Astrocyte (in vitro differentiated cells and primary cell): ENCODE measurements around the gene CDH13. TPM values are rescaled to one million over a fixed set of nuclear protein-coding genes. Genes with fewer than 3 reads are reported as not detected.

ENCODE experiments used
- DNase-seq: peaks from one replicate; pipeline ENCODE4 v3.0.0-alpha.2; 2010; ENCODE audit warnings: low read depth
- FAIRE-seq: peaks from 2 replicates; lab custom pipeline; 2011; peaks lifted over from hg19 to GRCh38; lab: Jason Lieb, UNC
- H2AFZ ChIP-seq: 2 replicates; pipeline ENCODE4 v1.6.0; 2012; ENCODE audit warnings: low read depth, low read length, inconsistent platforms
- H3K27ac ChIP-seq: 2 replicates; pipeline ENCODE4 v1.5.1; 2011; ENCODE audit warnings: low read depth, low read length, inconsistent platforms
- H3K27me3 ChIP-seq: 2 replicates; pipeline ENCODE4 v1.6.0; 2011; ENCODE audit warnings: low read length, inconsistent platforms; ENCODE audit not compliant: insufficient read depth
- H3K36me3 ChIP-seq: 2 replicates; pipeline ENCODE4 v1.5.1; 2011; ENCODE audit warnings: low read length, inconsistent platforms; ENCODE audit not compliant: insufficient read depth
- H3K4me1 ChIP-seq: 2 replicates; pipeline ENCODE4 v1.5.1; 2011; ENCODE audit warnings: low read length, inconsistent platforms; ENCODE audit not compliant: insufficient read depth
- H3K4me2 ChIP-seq: 2 replicates; pipeline ENCODE4 v1.6.0; 2012; ENCODE audit warnings: low read length, inconsistent platforms
- H3K4me3 ChIP-seq: 2 replicates; pipeline ENCODE4 v1.5.1; 2011; ENCODE audit warnings: low read depth, mild to moderate bottlenecking, low read length, inconsistent platforms; ENCODE audit not compliant: insufficient read depth
- H3K79me2 ChIP-seq: 2 replicates; pipeline ENCODE4 v1.6.0; 2012; ENCODE audit warnings: mild to moderate bottlenecking, low read length, inconsistent platforms; ENCODE audit not compliant: insufficient read depth
- H3K9ac ChIP-seq: 2 replicates; pipeline ENCODE4 v1.6.0; 2012; ENCODE audit warnings: mild to moderate bottlenecking, low read length, inconsistent platforms
- H3K9me3 ChIP-seq: 2 replicates; pipeline ENCODE4 v1.5.1; 2012; ENCODE audit warnings: low read depth, mild to moderate bottlenecking, low read length, inconsistent platforms; ENCODE audit not compliant: insufficient read depth
- H4K20me1 ChIP-seq: 2 replicates; pipeline ENCODE4 v1.6.0; 2012; ENCODE audit warnings: low read length, inconsistent platforms; ENCODE audit not compliant: insufficient read depth
- H3K27ac Mint-ChIP-seq: one replicate; pipeline ENCODE4 v1.8.0; 2021; ENCODE audit warnings: mild to moderate bottlenecking, mixed read lengths; ENCODE audit not compliant: unreplicated experiment
- H3K27me3 Mint-ChIP-seq: one replicate; pipeline ENCODE4 v1.8.0; 2021; ENCODE audit warnings: low read depth, mixed read lengths; ENCODE audit not compliant: unreplicated experiment
- H3K36me3 Mint-ChIP-seq: one replicate; pipeline ENCODE4 v1.8.0; 2021; ENCODE audit warnings: low read depth, mixed read lengths; ENCODE audit not compliant: unreplicated experiment
- H3K4me1 Mint-ChIP-seq: one replicate; pipeline ENCODE4 v1.8.0; 2021; ENCODE audit warnings: low read depth, mixed read lengths; ENCODE audit not compliant: unreplicated experiment
- H3K4me3 Mint-ChIP-seq: one replicate; pipeline ENCODE4 v1.8.0; 2021; ENCODE audit warnings: mild to moderate bottlenecking, moderate library complexity, mixed read lengths; ENCODE audit not compliant: unreplicated experiment
- H3K9me3 Mint-ChIP-seq: one replicate; pipeline ENCODE4 v1.8.0; 2021; ENCODE audit warnings: mild to moderate bottlenecking, mixed read lengths; ENCODE audit not compliant: unreplicated experiment
- EZH2 ChIP-seq: IDR thresholded peaks from 2 replicates; pipeline ENCODE4 v1.6.1; 2012; ENCODE audit warnings: mild to moderate bottlenecking, low read length, inconsistent platforms; ENCODE audit not compliant: insufficient read depth
- total RNA-seq: library from RNA; stranded (reverse); gene quantifications from 2 replicates; pipeline ENCODE4 v1.2.1, GENCODE V29; 2021
- TF ChIP-seq, protein P1 (sequence below): IDR thresholded peaks from 2 replicates; pipeline ENCODE4 v1.5.1; 2011; ENCODE audit warnings: low read depth, mild to moderate bottlenecking, inconsistent platforms, low read length, moderate library complexity; ENCODE audit not compliant: insufficient read depth

CDH13 gene
- total RNA-seq, 1 donor from 2014 or later, result 41.7 TPM

DNA sequence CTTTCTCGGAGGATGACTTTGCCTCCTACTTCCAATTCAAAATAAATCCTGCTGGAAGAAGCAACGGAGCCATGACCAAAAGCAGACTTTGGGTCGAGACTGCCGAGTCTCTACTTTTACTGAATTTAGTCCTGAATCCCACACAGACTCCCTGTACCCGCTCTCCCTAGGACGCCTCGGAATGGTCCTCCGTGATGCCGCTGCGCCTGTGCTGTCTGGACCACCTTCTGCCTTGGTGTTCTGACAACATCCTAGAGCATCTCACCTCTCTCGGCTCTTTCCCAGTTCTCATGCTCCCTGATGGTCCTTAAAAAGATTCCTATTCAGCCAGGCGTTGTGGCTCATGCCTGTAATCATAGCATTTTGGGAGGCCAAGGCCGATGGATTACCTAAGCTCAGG, 999.9 kb downstream of the CDH13 start:
- no peaks in the 10 kb centered on the region for H3K4me1 ChIP-seq
- H3K79me2 ChIP-seq, result no peaks in the 10 kb centered on the region
- H3K36me3 ChIP-seq, result no peaks in the 10 kb centered on the region
- no peak overlapping the region for H3K27ac ChIP-seq
- H3K9ac ChIP-seq, result no peak overlapping the region
- TF ChIP-seq EZH2, result no peak
- TF ChIP-seq, protein P1, sequence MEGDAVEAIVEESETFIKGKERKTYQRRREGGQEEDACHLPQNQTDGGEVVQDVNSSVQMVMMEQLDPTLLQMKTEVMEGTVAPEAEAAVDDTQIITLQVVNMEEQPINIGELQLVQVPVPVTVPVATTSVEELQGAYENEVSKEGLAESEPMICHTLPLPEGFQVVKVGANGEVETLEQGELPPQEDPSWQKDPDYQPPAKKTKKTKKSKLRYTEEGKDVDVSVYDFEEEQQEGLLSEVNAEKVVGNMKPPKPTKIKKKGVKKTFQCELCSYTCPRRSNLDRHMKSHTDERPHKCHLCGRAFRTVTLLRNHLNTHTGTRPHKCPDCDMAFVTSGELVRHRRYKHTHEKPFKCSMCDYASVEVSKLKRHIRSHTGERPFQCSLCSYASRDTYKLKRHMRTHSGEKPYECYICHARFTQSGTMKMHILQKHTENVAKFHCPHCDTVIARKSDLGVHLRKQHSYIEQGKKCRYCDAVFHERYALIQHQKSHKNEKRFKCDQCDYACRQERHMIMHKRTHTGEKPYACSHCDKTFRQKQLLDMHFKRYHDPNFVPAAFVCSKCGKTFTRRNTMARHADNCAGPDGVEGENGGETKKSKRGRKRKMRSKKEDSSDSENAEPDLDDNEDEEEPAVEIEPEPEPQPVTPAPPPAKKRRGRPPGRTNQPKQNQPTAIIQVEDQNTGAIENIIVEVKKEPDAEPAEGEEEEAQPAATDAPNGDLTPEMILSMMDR, result no peak
- no peak overlapping the region for H3K4me2 ChIP-seq
- H3K4me3 ChIP-seq, result no peak overlapping the region
- H3K36me3 Mint-ChIP-seq, result no peaks in the 10 kb centered on the region
- no peaks in the 10 kb centered on the region for H3K9me3 ChIP-seq
- H4K20me1 ChIP-seq, result no peaks in the 10 kb centered on the region
- H2AFZ ChIP-seq, result no peak overlapping the region
- H3K4me1 Mint-ChIP-seq, result no peaks in the 10 kb centered on the region
- no peak for FAIRE-seq
- H3K9me3 Mint-ChIP-seq, result peaks cover 2% of the 10 kb centered on the region
- peaks cover 34% of the 10 kb centered on the region for H3K27me3 Mint-ChIP-seq
- DNase-seq, result no peak
- no peak overlapping the region for H3K27ac Mint-ChIP-seq
- no peaks in the 10 kb centered on the region for H3K27me3 ChIP-seq
- no peak overlapping the region for H3K4me3 Mint-ChIP-seq

DNA sequence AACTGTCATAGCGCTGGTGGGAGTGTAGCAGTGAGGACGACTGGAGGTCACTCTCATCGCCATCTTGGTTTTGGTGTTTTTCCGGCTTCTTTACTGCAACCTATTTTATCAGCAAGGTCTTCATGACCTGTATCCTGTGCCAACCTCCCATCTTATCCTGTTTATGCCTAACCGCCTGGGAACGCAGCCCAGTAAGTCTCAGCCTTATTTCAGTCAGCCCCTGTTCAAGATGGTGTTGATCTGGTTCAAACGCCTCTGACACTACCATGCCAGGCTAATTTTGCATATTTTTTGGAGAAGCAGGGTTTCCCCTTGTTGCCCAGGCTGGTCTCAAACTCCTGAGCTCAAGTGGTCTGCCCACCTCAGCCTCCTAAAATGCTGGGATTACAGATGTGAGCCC, 1001.2 kb downstream of the CDH13 start:
- Histone ChIP-seq H3K4me1 (no peaks in the 10 kb centered on the region), H3K36me3 (no peaks in the 10 kb centered on the region), H3K4me2 (no peak overlapping the region), H3K79me2 (no peaks in the 10 kb centered on the region), H3K4me3 (no peak overlapping the region), H3K27me3 (no peaks in the 10 kb centered on the region), H4K20me1 (no peaks in the 10 kb centered on the region), H3K9ac (no peak overlapping the region), H2AFZ (no peak overlapping the region), H3K27ac (no peak overlapping the region), H3K9me3 (no peaks in the 10 kb centered on the region)
- Mint-ChIP-seq H3K27me3 (peaks cover 32% of the 10 kb centered on the region), H3K9me3 (peaks cover 2% of the 10 kb centered on the region), H3K4me3 (no peak overlapping the region), H3K4me1 (no peaks in the 10 kb centered on the region), H3K27ac (no peak overlapping the region), H3K36me3 (no peaks in the 10 kb centered on the region)
- no peak for FAIRE-seq
- TF ChIP-seq, protein P1, result no peak
- no peak for TF ChIP-seq EZH2
- DNase-seq, result no peak

DNA sequence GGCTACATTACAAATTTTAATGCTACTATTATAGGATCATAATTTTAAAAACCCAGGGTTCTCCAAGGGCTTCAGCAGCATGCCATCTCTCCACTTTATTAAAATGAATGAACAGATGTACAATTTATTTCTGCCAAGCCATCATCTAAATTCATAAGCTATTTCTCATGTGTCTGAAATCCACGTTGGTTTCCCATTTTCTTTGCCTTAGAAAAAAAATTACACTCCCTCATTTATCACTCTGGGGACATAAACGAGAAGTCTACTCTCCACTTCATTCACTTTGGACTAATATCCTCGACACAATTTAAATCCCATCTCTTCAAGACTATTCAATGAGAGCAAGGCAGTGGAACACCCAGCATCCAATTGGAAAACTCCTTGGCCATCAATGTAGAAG, 1002.7 kb downstream of the CDH13 start:
- Mint-ChIP-seq H3K36me3 (no peaks in the 10 kb centered on the region), H3K4me3 (no peak overlapping the region), H3K9me3 (peaks cover 2% of the 10 kb centered on the region), H3K4me1 (no peaks in the 10 kb centered on the region), H3K27ac (no peak overlapping the region), H3K27me3 (peaks cover 25% of the 10 kb centered on the region)
- Histone ChIP-seq H3K4me1 (no peaks in the 10 kb centered on the region), H3K9ac (no peak overlapping the region), H2AFZ (no peak overlapping the region), H3K79me2 (no peaks in the 10 kb centered on the region), H3K4me2 (no peak overlapping the region), H3K36me3 (no peaks in the 10 kb centered on the region), H3K27me3 (no peaks in the 10 kb centered on the region), H3K4me3 (no peak overlapping the region), H4K20me1 (no peaks in the 10 kb centered on the region), H3K9me3 (no peaks in the 10 kb centered on the region), H3K27ac (no peak overlapping the region)
- no peak for DNase-seq
- TF ChIP-seq, protein P1, result no peak
- no peak for TF ChIP-seq EZH2
- FAIRE-seq, result no peak
